NCI-H2029 treated with DMSO at 0.1 percent for 48 hours (cell line): ENCODE measurements around the gene ZFAND2B.
"Not testable (repeated sequence)": the region's sequence is repeated elsewhere in the genome, so short reads cannot be mapped to it uniquely, and the experiment has no call there.

ENCODE experiments used
- DNase-seq: peaks from one replicate; lab custom pipeline; 2025; lab: John Stamatoyannopoulos, UW

Gene ZFAND2B

DNA sequence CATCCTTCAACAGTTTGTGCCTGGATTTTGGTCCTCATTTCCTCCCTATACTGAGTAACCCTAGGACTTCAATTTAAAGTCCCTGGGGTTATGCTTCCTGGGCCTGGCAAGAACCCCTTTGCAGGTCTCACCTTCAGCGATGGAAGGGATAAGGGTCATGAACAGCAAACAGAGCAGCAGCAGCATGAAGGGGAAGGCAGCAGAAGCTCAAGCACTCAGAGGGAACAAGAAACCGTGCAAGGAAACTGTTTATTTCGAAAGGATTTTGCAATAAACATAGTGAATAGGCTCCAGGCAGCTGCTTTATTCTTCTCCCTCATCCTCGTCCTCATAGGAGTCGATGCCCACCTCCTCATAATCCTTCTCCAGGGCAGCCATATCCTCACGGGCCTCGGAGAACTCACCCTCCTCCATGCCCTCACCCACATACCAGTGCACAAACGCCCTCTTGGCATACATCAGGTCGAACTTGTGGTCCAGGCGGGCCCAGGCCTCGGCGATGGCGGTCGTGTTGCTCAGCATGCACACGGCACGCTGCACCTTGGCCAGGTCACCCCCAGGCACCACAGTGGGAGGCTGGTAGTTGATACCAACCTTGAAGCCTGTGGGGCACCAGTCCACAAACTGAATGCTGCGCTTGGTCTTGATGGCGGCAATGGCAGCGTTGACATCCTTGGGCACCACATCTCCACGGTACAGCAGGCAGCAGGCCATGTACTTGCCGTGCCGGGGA lies 43.6 kb downstream of the ZFAND2B start:
- DNase-seq = no peak

DNA sequence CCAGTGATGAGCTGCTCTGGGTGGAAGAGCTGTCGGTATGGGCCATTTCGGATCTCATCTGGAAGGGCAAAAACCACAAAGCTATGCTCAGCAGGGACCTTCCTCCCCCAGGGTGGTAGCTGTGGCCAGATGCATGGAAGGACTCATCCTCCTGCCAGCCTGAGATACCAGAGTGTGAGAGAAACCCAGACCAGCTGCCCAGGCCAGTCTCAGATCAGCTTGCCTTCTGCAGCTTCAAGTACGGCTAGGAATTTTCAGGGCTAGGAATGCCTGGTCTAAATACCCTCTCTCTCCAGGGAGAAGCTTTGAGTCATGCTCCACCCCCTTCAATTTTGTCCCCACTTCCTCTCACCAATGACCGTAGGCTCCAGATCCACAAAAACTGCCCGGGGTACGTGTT lies 45.1 kb downstream of the ZFAND2B start:
- DNase-seq = no peak

DNA sequence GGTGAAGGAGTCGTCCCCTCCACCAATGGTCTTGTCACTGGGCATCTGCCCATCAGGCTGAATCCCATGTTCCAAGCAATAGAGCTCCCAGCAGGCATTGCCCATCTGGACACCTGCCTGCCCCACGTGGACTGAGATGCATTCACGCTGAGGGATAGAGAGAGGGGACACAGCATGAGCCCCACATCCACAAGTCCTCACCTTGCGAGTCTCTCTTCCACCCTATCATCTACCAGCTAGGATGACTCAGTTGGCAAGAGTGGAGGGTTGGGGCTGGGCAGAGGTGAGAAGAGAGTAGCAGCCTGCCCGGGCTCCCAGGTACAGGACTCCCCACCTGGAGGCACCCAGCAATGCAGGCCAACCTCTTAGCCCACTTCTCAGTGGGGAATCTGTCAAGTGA lies 45.5 kb downstream of the ZFAND2B start:
- no peak for DNase-seq

DNA sequence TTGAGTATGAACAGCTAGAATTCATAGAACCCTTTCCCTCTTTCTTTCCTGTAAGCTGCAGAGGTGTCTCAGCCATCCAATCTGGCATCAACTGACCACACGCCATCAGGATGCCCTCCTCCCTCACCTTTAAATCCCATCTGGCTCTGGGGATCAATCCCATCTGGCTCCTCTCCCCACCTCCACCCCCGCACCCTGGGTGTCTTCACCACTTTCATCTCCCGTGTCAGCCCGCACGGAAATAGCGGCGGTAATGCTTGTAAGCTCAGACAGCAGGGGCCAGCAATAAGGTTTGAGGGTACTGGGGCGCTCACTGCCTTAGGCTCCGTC lies 46.0 kb downstream of the ZFAND2B start:
- no peak for DNase-seq

DNA sequence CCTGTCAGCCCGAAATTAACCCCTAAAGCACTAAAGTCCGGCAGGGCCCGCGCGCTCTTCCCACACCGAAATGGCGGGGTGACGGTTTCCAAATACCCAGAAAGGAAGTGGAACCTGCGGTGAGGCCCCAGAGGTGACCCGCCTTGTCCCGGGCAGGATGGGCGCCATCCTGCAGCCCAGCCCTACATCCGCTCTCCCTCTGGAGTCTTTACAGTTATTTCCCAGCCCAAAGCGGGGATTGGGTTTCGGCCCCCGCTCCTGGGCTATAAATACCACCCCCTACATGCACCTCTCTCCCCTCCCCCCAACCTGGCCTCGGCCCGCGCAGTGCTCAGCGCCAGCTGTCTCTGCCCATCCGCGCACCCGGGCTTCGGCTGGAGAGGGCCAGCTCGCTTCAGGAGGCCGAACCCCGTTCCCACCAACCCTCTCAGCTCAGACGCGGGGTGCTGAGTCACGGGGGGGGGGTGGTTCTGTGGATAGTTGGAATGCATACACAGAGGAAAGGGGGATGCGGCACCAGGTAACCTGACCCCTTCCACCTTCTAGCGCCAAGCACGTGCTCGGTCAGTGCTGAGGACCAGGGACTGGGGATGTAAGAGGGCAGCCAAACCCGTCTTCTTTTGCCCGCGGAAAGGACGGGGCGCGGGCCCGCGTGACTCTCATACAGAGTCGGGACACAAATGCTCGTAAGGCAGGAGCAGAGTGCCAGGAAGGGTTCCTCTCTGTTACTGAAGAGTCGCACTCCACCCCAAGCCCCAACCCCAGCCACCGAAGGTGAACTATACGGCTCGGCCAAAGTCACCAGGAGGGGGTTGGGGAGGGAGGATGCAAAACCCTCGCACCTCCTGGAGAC lies 46.5 kb downstream of the ZFAND2B start, which contains the start of gene TUBA4B:
TUBA4B (plus strand) TSS at position 344 of the 853 bp plus-strand sequence; CDS start at position 509, 165 bp downstream.
- no peak for DNase-seq

DNA sequence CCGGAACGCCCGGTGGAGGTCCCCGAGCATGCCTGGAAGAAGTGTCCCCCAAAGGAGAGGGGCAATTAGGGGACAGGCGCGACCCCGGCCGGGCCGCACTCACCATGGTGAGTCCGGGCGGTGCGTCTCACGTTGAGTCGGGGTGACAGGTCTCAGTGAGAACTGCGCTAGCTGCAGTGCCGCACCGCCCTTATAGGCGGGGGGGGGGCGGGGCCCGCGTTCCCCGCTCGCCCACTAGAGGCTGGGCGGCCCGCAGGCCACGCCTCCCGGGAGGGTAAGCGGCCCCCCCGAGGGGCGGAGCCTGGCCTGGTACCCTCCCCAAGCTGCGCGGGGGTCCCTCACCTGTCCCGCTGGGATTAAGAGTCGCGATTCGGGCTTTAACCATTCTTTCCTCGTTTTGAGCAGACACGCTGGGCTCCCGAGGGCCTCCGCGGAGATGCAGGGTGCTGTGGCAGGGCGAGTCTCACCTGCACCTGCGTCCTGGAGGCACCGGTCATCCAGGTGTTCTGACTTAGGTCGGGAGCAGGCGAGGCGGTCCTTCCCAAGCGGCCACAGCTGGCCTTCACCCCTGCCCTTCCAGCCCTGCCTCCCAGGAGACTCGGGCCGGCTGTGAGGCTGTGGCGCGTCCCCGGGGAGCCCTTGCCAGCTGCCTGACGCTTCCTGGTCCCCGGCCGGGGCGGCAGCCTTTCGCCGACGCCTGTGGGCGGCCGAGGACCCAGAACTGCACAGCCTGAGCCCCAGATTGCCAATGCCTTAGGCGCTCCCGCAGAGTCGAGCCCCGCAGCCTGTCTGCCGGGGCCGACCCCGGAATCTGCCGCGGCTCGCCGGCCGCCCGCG lies 47.4 kb downstream of the ZFAND2B start, which contains the start of gene TUBA4A:
TUBA4A (minus strand) TSS at position 166 of the 837 bp plus-strand sequence; CDS start at position 106, 60 bp downstream.
- no peak for DNase-seq

DNA sequence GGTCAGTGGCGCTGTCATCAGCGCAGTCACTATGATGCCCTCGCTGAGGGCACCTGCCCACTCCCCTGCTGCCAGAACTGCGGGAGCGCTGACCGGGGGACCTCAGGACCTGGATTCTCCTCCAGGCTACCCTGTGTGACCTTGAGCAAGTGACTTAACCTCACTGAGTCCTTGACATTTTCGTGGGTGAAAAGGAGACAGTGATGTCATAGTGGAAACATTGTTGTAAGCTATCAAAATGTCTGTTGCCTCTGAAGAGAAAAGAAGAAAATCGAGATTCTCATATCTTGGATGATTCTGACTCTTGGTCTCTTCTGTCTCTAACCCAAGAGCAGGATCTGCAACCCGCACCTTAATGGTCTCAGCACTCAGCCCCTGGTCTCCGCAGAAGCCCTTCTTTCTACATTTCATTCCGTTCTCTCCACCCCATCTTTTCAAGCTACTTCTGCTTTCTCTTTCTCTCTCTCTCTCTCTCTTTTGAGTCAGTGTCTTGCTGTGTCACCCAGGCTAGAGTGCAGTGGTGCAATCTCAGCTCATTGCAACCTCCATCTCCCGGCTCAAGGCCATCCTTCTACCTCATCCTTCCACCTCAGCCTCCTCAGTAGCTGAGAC lies 48.1 kb downstream of the ZFAND2B start:
- DNase-seq = no peak

DNA sequence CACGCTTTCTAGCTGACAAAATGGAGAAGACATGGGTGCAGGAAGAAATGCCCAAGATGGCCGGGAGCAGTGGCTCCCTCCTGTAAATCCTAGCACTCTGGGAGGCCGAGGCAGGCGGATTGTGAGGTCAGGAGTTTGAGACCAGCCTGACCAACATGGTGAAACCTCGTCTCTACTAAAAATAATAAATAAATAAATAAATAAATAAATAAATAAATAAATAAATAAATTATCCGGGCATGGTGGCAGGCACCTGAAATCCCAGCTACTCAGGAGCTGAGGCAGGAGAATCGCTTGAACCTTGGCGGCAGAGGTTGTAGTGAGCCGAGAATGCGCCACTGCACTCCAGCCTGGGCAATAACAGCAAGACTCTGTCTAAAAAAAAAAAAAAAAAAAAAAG lies 52.4 kb downstream of the ZFAND2B start:
- not testable (repeated sequence) for DNase-seq
